ENCODE results near the gene PIK3CG.

- TF ChIP-seq, protein P1, sequence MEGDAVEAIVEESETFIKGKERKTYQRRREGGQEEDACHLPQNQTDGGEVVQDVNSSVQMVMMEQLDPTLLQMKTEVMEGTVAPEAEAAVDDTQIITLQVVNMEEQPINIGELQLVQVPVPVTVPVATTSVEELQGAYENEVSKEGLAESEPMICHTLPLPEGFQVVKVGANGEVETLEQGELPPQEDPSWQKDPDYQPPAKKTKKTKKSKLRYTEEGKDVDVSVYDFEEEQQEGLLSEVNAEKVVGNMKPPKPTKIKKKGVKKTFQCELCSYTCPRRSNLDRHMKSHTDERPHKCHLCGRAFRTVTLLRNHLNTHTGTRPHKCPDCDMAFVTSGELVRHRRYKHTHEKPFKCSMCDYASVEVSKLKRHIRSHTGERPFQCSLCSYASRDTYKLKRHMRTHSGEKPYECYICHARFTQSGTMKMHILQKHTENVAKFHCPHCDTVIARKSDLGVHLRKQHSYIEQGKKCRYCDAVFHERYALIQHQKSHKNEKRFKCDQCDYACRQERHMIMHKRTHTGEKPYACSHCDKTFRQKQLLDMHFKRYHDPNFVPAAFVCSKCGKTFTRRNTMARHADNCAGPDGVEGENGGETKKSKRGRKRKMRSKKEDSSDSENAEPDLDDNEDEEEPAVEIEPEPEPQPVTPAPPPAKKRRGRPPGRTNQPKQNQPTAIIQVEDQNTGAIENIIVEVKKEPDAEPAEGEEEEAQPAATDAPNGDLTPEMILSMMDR (IDR thresholded peaks at IDR 0.05) = no peak
- TF ChIP-seq POLR2A (IDR thresholded peaks at IDR 0.05) = no peak
Observed at GRCh38 chr7:106952001-106952657, 87.0 kb downstream of the PIK3CG start.
